Kidney capillary endothelial cell (primary cell): Measurements from ENCODE around the gene FGF16.
"Not testable (repeated sequence)": the region's sequence is repeated elsewhere in the genome, so short reads cannot be mapped to it uniquely, and the experiment has no call there.

Source experiments
- DNase-seq: peaks from one replicate; pipeline ENCODE4 v3.0.0-alpha.2; 2018; ENCODE audit warnings: low spot score

FGF16 gene

GRCh38 chrX:77446908-77447652, at the start of gene FGF16:
Gene FGF16 (plus strand): TSS chrX:77447389. CDS start chrX:77447675, 286 bp downstream.
- DNase-seq: no peak

- DNase-seq: no peak
Observed at GRCh38 chrX:77398330-77398954, 48.7 kb upstream of the FGF16 start.

GRCh38 chrX:77404419-77404818, 42.8 kb upstream of the FGF16 start:
- no peak for DNase-seq

- DNase-seq: not testable (repeated sequence)
Observed at GRCh38 chrX:77407821-77408220, 39.4 kb upstream of the FGF16 start.

- DNase-seq: no peak
Observed at GRCh38 chrX:77412631-77413030, 34.6 kb upstream of the FGF16 start.

GRCh38 chrX:77415161-77415560, 32.0 kb upstream of the FGF16 start:
- no peak for DNase-seq

DNA sequence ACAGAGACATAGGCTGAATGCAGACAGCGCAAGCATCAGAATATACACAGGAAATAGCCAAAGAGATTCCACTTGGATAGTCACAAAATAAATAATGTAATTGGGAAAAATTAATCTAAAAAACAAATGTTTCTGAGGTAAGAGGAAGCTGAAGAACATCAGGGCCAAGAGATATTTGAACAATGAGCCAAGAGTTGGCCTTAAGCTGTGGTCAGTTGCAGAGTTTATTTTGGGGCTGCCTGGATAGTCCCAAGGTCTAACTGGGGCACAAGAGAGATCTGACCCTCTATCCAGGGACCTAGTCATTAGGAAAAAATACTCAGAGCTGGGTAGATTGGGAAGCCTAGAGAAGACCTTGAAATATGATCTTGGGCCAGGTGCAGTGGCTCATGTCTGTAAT, 31.3 kb upstream of the FGF16 start:
- no peak for DNase-seq

DNA sequence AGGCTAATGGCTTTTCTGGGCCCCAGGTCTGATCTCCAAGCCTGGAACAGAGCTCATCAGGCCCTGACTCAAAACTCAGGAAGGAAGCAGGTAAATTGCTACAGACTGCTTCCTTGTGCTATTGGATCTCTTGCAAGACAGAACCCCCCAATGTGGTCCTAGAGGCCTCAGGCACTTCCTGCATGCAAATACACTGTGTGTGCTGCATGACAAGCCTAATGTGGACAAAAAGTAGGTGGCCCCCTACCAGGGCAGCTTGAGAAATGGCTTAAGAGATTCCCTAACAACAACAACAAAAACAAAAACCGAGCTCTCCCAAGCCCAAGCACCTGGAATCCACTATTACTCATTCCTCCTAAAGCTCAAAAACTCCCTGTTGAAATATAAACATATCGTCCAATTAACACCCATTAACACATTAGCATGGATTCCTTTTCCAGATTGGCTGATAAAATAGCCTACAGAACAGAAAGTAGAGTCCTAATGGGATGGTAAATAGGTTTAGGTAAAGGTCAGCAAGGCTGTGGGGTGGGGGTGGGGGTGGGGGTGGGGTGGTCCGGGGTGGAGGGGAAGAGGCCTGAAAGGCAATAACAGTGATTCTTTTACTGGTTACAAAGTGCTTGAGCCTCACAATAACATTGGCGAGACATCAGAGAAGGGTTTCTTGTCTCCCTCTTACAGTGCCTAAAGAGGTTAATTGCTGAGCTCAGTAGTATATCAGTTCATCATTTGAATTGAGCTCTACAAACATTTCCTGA, 24.1 kb upstream of the FGF16 start:
- DNase-seq: no peak

DNA sequence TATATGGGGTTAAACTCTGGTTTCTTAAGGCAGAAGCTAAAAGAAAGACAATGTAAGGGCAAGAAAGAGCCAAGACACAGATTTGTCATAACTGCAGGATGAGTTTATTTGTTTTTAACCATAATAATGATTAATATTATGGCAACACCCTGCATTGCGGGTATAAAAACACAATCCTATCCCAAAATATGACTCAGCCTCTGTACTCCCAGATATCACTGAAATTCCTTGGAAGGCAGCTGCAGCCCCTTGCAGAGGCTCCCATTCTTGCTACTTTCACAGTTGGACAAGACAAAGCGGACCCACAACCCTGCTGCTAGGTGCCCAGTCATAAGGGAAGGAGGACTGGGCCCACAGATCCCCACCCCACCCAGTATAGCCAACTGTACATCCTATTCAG, 20.4 kb upstream of the FGF16 start:
- DNase-seq: no peak

DNA sequence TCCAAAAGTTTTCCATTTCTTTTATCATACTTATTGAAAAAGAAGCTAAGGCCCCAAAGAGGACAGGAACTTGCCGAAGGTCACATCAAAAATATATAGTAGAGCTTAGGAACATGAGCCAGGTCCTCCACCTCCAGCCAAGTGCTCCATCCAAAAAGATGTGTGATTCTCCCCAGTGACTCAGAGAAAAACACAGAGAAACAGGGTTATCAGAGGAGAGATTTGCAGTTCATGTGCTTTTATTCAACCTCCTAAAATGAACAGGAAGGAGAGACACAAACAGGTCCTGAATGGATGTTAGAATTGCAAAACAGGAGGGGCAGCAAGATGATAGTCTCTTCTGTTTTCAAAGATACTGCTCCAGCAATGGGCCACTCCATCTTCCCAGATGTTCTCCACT, 19.6 kb upstream of the FGF16 start:
- DNase-seq: no peak

- DNase-seq: no peak
Observed at GRCh38 chrX:77428551-77428950, 18.6 kb upstream of the FGF16 start.

GRCh38 chrX:77431227-77431626, 16.0 kb upstream of the FGF16 start:
- no peak for DNase-seq

DNA sequence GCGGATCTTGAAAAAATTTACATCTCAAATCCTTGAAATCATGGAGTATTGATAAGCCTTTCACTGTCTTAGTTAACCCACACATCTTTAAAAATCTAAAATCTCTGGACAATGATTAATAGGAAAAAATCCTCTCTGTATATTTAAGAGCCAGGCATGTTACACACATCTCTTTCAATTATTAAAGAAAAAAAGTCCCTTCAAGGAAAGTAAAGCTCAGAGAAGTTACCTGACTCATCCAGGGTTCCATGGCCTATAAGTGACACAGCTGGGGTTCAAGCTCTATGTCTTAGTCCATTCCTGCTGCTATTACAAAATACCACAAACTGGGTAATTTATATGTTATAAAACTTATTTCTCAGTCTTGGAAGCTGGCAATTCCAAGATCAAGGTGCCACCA, 14.2 kb upstream of the FGF16 start:
- no peak for DNase-seq

GRCh38 chrX:77434962-77435361, 12.2 kb upstream of the FGF16 start:
- no peak for DNase-seq

DNA sequence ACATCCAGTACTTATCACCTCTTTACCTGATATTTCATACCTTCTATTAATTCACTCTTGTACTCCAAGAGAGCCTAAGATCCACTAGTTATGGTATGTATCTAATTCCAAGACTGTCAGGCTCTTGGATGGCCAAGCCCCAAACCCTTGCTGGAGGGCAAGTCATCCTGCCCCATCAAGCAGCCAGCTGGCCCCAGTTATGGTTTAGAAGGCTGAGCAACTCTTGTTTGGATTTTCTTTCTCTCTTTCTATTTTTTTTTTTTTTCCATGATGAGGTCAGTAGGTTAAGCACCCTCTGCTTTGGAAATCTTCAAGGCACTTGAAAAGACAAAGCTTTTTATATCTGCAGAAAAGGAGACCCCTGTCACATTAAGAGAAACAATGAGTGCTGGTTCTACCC, 10.9 kb upstream of the FGF16 start:
- no peak for DNase-seq

- peak; percentile 74 for DNase-seq
Observed at GRCh38 chrX:77436682-77437081, 10.5 kb upstream of the FGF16 start.

DNA sequence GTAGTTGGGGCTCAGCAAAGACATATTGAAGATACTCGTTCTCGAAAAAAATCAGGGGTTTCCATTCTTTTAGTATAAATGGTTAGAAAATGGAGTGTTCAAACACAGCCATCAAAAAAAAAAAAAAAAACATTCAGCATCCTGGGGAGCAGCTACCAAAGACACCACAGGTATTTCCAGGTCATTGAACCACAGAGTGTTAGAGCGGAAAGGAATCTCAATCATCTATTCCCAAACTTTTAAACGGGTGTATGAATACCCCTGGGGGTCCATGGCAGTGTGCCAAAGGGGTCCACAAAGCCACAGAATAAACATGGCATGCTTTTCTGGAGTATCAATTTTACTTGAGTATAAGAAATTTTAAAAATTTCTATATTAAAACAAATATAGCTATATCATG, 6.9 kb upstream of the FGF16 start:
- DNase-seq: no peak

- no peak for DNase-seq
Observed at GRCh38 chrX:77441033-77441432, 6.2 kb upstream of the FGF16 start.

DNA sequence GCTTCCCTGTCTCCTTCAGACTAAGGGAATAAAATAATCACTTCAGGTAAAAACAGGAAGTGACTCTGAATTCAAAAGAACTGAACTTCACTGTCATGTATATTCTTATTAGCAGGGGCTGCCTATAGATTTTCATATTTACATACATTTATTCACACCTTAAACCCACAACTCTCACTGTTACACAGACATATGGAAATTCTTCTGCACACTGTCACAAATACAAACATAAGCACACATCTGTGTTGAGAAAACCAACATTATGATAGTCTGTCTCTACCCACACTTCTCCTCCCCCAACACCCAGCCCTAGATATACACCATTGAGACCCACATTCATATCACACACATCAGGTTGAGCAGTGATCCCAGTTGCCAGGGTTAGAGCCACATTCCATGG, 5.7 kb upstream of the FGF16 start:
- DNase-seq: no peak

DNA sequence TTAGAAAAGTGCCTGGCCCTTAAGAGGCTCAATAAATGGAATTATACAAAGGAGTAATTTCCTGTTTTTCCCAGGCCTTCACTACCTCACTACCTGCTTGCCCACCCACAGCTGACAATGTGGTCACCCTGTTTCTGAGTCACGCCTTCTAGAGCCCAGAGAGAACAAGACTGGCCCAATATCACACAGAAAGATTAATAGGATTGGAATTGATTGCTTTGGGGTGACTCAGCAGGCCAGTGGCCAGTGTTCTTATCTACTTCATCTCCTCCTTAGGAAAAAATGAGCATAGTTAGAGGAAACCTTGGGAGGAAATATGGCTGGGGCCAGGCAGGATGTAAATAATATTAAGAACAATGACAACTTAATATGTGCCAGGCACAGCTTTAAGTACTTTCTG, 4.5 kb upstream of the FGF16 start:
- DNase-seq: peak; percentile 72

- no peak for DNase-seq
Observed at GRCh38 chrX:77444075-77444474, 3.1 kb upstream of the FGF16 start.

DNA sequence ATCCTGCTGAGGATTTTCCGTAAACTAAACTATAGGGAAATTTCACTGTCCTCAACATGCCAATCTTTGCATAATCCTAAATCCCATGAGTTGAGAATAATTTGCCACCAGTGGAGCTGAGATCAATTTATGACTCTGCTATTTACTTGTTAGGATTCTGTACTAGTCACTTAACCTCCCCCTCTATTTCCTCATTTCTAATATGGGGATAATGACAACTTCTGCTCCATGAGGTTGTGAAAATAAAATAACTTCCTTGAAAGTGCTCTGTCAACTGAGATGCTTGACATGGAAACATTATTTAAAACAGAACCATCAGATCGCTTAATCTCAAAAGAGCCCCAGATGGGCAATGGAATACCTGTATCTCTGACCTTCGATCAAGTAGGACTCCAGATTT, 2.6 kb upstream of the FGF16 start:
- DNase-seq: no peak

GRCh38 chrX:77446029-77446585, 1.1 kb upstream of the FGF16 start:
- no peak for DNase-seq
